Measurements from ENCODE around the gene LGR4.

DNA sequence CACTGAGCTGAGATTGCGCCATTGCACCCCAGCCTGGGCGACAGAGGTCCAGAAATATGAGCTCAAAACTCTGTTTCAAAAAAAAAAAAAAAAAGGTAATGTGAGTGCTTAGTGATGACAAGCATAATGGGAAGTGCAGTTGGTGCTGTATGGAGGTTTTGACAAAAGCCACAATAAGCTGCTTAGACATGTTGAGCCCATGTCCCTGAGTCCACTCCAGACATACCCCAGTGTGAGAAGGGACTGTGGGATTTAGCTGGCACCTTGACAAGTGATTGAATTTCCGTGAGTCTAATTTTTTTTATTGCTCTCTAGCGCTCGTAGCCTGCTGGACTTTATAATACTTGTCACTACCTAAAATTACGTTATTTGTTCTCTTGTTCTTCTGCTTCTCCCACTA is 15.1 kb upstream of the LGR4 start:
- TF ChIP-seq YY1 (IDR thresholded peaks at IDR 0.05; ENCODE audit: insufficient read depth, insufficient read length) (no peak), ZNF274 (IDR thresholded peaks at IDR 0.05; ENCODE audit: low read depth, low read length) (no peak), SUZ12 (IDR thresholded peaks at IDR 0.05; ENCODE audit: extremely low read depth, insufficient read depth, insufficient read length) (no peak)
